H9 (cell line): ENCODE results near the gene GNAS-AS1. TPM values are rescaled to one million over a fixed set of nuclear protein-coding genes. Genes with fewer than 3 reads are reported as not detected.

Source experiments
- DNase-seq: peaks from one replicate; pipeline ENCODE4 v3.0.0-alpha.2; 2017
- H2AFZ ChIP-seq: one replicate; pipeline ENCODE4 v1.6.1; 2013; ENCODE audit warnings: mild to moderate bottlenecking, low read length, control low read depth, moderate library complexity
- H2AK5ac ChIP-seq: 2 replicates; pipeline ENCODE4 v1.6.1; 2013; ENCODE audit warnings: low read length, control low read depth, mixed read lengths; ENCODE audit not compliant: insufficient read length
- H2BK120ac ChIP-seq: one replicate; pipeline ENCODE4 v1.6.1; 2013; ENCODE audit warnings: low read depth, mild to moderate bottlenecking, low read length, control low read depth, inconsistent platforms; ENCODE audit not compliant: poor library complexity, severe bottlenecking
- H2BK12ac ChIP-seq: 2 replicates; pipeline ENCODE4 v1.6.1; 2013; ENCODE audit warnings: low read length, control low read depth, mixed read lengths, low read depth; ENCODE audit not compliant: insufficient read length
- H2BK15ac ChIP-seq: 2 replicates; pipeline ENCODE4 v1.6.1; 2013; ENCODE audit warnings: low read depth, low read length, control low read depth
- H2BK20ac ChIP-seq: one replicate; pipeline ENCODE4 v1.6.1; 2013; ENCODE audit warnings: low read depth, mild to moderate bottlenecking, low read length, control low read depth, inconsistent platforms; ENCODE audit not compliant: poor library complexity, severe bottlenecking
- H2BK5ac ChIP-seq: 2 replicates; pipeline ENCODE4 v1.6.1; 2013; ENCODE audit warnings: low read length, control low read depth, mixed read lengths; ENCODE audit not compliant: insufficient read length
- H3K14ac ChIP-seq: 2 replicates; pipeline ENCODE4 v1.6.1; 2013; ENCODE audit warnings: low read length, control low read depth; ENCODE audit not compliant: insufficient read depth
- H3K18ac ChIP-seq: 2 replicates; pipeline ENCODE4 v1.6.1; 2013; ENCODE audit warnings: low read depth, mild to moderate bottlenecking, mixed read lengths, low read length, control low read depth; ENCODE audit not compliant: insufficient read length
- H3K23ac ChIP-seq: 2 replicates; pipeline ENCODE4 v1.6.1; 2013; ENCODE audit warnings: low read length, control low read depth, mixed read lengths, low read depth; ENCODE audit not compliant: insufficient read length
- H3K23me2 ChIP-seq: 2 replicates; pipeline ENCODE4 v1.6.1; 2013; ENCODE audit warnings: low read depth, mild to moderate bottlenecking, mixed read lengths, low read length, control low read depth; ENCODE audit not compliant: insufficient read length, poor library complexity, severe bottlenecking
- H3K27ac ChIP-seq: 2 replicates; pipeline ENCODE4 v1.5.1; 2013; ENCODE audit warnings: low read length, control low read depth, mixed read lengths, low read depth; ENCODE audit not compliant: insufficient read length
- H3K27me3 ChIP-seq: 2 replicates; pipeline ENCODE4 v1.6.1; 2013; ENCODE audit warnings: low read length, control low read depth, inconsistent platforms; ENCODE audit not compliant: insufficient read depth
- H3K4ac ChIP-seq: 2 replicates; pipeline ENCODE4 v1.6.1; 2013; ENCODE audit warnings: low read depth, mild to moderate bottlenecking, control low read depth, inconsistent platforms, low read length, moderate library complexity
- H3K4me1 ChIP-seq: 2 replicates; pipeline ENCODE4 v1.6.1; 2013; ENCODE audit warnings: low read length, control low read depth, inconsistent platforms; ENCODE audit not compliant: insufficient read depth
- H3K4me2 ChIP-seq: 2 replicates; pipeline ENCODE4 v1.6.1; 2013; ENCODE audit warnings: low read length, control low read depth, mixed read lengths; ENCODE audit not compliant: insufficient read length, insufficient read depth
- H3K56ac ChIP-seq: 2 replicates; pipeline ENCODE4 v1.6.1; 2013; ENCODE audit warnings: low read depth, mild to moderate bottlenecking, mixed read lengths, low read length, control low read depth; ENCODE audit not compliant: insufficient read length
- H3K79me1 ChIP-seq: 2 replicates; pipeline ENCODE4 v1.6.1; 2013; ENCODE audit warnings: low read depth, mild to moderate bottlenecking, moderate library complexity, low read length, control low read depth, inconsistent platforms; ENCODE audit not compliant: insufficient read depth, poor library complexity, severe bottlenecking
- H3K79me2 ChIP-seq: 2 replicates; pipeline ENCODE4 v1.6.1; 2013; ENCODE audit warnings: low read length, control low read depth, inconsistent platforms; ENCODE audit not compliant: insufficient read depth
- H3K9ac ChIP-seq: 2 replicates; pipeline ENCODE4 v1.6.1; 2013; ENCODE audit warnings: low read length, control low read depth, mixed read lengths; ENCODE audit not compliant: insufficient read length; ENCODE audit errors: extremely low read depth
- H3K9me3 ChIP-seq: one replicate; pipeline ENCODE4 v1.6.1; 2013; ENCODE audit warnings: low read depth, low read length, inconsistent platforms; ENCODE audit not compliant: control insufficient read depth
- H3T11ph ChIP-seq: one replicate; pipeline ENCODE4 v1.6.1; 2013; ENCODE audit warnings: mild to moderate bottlenecking, low read length, control low read depth, inconsistent platforms
- H4K20me1 ChIP-seq: one replicate; pipeline ENCODE4 v1.6.1; 2013; ENCODE audit not compliant: control insufficient read depth, insufficient read length, insufficient read depth
- H4K5ac ChIP-seq: 2 replicates; pipeline ENCODE4 v1.6.1; 2013; ENCODE audit warnings: low read depth, mild to moderate bottlenecking, mixed read lengths, low read length, control low read depth; ENCODE audit not compliant: insufficient read length
- H4K8ac ChIP-seq: replicated peaks from 2 replicates; pipeline ENCODE4 v1.6.1; 2013; ENCODE audit warnings: low read length, control low read depth, mixed read lengths, low read depth; ENCODE audit not compliant: insufficient read length
- H4K91ac ChIP-seq: 2 replicates; pipeline ENCODE4 v1.6.1; 2013; ENCODE audit warnings: low read depth, mild to moderate bottlenecking, moderate library complexity, mixed read lengths, low read length, control low read depth; ENCODE audit not compliant: insufficient read length
- H3K27ac Mint-ChIP-seq, 3 experiments: 2 replicates in 2 of 3; 3 replicates in 1 of 3; pipeline ENCODE4 v1.8.0; 2020 to 2021; ENCODE audit warnings: mixed read lengths in 3 of 3, mild to moderate bottlenecking in 1 of 3, moderate library complexity in 1 of 3
- H3K27me3 Mint-ChIP-seq: 2 replicates; pipeline ENCODE4 v1.8.0; 2021; ENCODE audit warnings: low read depth, mild to moderate bottlenecking, moderate library complexity, mixed read lengths
- H3K36me3 Mint-ChIP-seq, 3 experiments: 2 replicates in 2 of 3; 3 replicates in 1 of 3; pipeline ENCODE4 v1.8.0; 2020 to 2021; ENCODE audit warnings: low read depth in 3 of 3, mixed read lengths in 3 of 3; ENCODE audit not compliant: insufficient read depth in 1 of 3
- H3K4me1 Mint-ChIP-seq, 2 experiments: 2 replicates each; pipeline ENCODE4 v1.8.0; 2020; ENCODE audit warnings: mixed read lengths in 2 of 2
- H3K4me3 Mint-ChIP-seq, 2 experiments: 2 replicates in 1 of 2; 3 replicates in 1 of 2; pipeline ENCODE4 v1.8.0; 2020 to 2021; ENCODE audit warnings: mild to moderate bottlenecking in 2 of 2, mixed read lengths in 2 of 2, moderate library complexity in 1 of 2
- H3K9me3 Mint-ChIP-seq, 2 experiments: 2 replicates in 1 of 2; 3 replicates in 1 of 2; pipeline ENCODE4 v1.8.0; 2020; ENCODE audit warnings: mild to moderate bottlenecking in 2 of 2, mixed read lengths in 2 of 2, moderate library complexity in 1 of 2
- WGBS: extraction: QIAGEN DNeasy Blood & Tissue Kit; methylation state at CpG from one replicate; pipeline ENCODE4 v1.1.7; 2013; ENCODE audit warnings: missing lambda C conversion rate, low lambda C conversion rate, mixed read lengths; ENCODE audit not compliant: insufficient read length; ENCODE audit errors: extremely low coverage; 5-methylcytosine and 5-hydroxymethylcytosine counted together
- total RNA-seq: library from RNA; stranded (reverse); gene quantifications from 2 replicates; pipeline ENCODE4 v1.2.1, GENCODE V29; 2021
- TF ChIP-seq, protein P1 (sequence below): fragments of 200-600 bp; sonication (generic); conservative IDR thresholded peaks from 3 replicates; pipeline ENCODE4 v1.8.0; 2021; ENCODE audit warnings: antibody characterized with exemption, mild to moderate bottlenecking

GNAS-AS1 gene
- total RNA-seq, 1 experiment from 2014 or later: 11.3 TPM

DNA sequence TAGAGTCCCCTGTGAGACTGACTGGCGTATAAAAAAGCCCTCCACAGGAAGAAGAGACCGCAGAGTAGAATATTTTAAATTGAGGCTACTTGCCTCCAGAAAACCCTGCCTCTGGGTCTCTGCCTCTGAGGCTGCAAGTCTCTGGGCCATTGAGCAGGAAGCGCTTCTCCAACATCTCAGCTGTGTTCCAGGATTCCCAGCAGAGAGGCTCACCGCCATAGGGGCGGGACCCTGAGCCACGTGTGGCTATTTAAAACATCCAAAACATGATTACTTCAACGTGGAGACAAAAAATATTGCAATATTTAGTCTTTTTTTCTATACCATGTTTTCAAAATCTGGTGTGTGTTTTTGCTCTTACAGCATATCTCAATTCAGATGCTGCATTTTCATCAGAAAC, 59.4 kb downstream of the GNAS-AS1 start:
- no peak overlapping the region for H3K4me3 Mint-ChIP-seq

More for the DNA sequence above, 59.4 kb downstream of the GNAS-AS1 start:
- Histone ChIP-seq H2BK120ac (no peak overlapping the region), H2BK5ac (no peak overlapping the region), H3K56ac (no peak overlapping the region), H3K14ac (no peak overlapping the region), H3K9ac (no peak overlapping the region), H3K4ac (no peak overlapping the region), H2BK12ac (no peak overlapping the region), H2AK5ac (no peak overlapping the region), H4K91ac (no peak overlapping the region), H3K27ac (no peak overlapping the region), H3K27me3 (no peaks in the 10 kb centered on the region), H3K4me1 (no peaks in the 10 kb centered on the region; the same call in 1 of the 2 replicates), H4K5ac (no peak overlapping the region), H3K23ac (no peak overlapping the region), H3K23me2 (no peaks in the 10 kb centered on the region), H3K79me1 (no peaks in the 10 kb centered on the region), H2BK20ac (no peak overlapping the region), H3K79me2 (no peaks in the 10 kb centered on the region), H3K4me2 (no peak overlapping the region), H3K9me3 (no peaks in the 10 kb centered on the region), H2AFZ (no peak overlapping the region), H2BK15ac (no peak overlapping the region), H3T11ph (no peak overlapping the region), H4K8ac (no peak overlapping the region), H4K20me1 (no peaks in the 10 kb centered on the region), H3K18ac (no peak overlapping the region)
- no CpG with 5 or more reads among the region's 7 CpGs for WGBS
- DNase-seq: no peak
- Mint-ChIP-seq H3K4me1 (peaks cover 23 to 44% of the 10 kb centered on the region in 2 experiments), H3K27me3 (peaks cover 20% of the 10 kb centered on the region), H3K9me3 (no peaks in the 10 kb centered on the region; a peak in 1 of 5 replicates), H3K27ac (no peak overlapping the region; a peak in 1 of 7 replicates), H3K36me3 (no peaks in the 10 kb centered on the region; a peak in 1 of 7 replicates)
- TF ChIP-seq, protein P1, sequence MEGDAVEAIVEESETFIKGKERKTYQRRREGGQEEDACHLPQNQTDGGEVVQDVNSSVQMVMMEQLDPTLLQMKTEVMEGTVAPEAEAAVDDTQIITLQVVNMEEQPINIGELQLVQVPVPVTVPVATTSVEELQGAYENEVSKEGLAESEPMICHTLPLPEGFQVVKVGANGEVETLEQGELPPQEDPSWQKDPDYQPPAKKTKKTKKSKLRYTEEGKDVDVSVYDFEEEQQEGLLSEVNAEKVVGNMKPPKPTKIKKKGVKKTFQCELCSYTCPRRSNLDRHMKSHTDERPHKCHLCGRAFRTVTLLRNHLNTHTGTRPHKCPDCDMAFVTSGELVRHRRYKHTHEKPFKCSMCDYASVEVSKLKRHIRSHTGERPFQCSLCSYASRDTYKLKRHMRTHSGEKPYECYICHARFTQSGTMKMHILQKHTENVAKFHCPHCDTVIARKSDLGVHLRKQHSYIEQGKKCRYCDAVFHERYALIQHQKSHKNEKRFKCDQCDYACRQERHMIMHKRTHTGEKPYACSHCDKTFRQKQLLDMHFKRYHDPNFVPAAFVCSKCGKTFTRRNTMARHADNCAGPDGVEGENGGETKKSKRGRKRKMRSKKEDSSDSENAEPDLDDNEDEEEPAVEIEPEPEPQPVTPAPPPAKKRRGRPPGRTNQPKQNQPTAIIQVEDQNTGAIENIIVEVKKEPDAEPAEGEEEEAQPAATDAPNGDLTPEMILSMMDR: no peak
